HCT116 (cell line): Measurements from ENCODE around the gene AMOTL2.

Source experiments
- CTCF ChIP-seq, 3 experiments: fragments of 200-600 bp in 1 of 3; sonication (generic) in 1 of 3; IDR thresholded peaks in 2 of 3; conservative IDR thresholded peaks in 1 of 3; 2 replicates each; pipeline ENCODE4 v1.5.1; 2012 to 2017; ENCODE audit warnings: low read depth in 2 of 3, low read length in 2 of 3, antibody characterized with exemption in 1 of 3, borderline replicate concordance in 1 of 3, control low read depth in 1 of 3, mild to moderate bottlenecking in 1 of 3, mixed read lengths in 1 of 3, mixed run types in 1 of 3, moderate library complexity in 1 of 3; ENCODE audit not compliant: insufficient read depth in 1 of 3
- EZH2 ChIP-seq: fragments of 200-600 bp; sonication (generic); IDR thresholded peaks from 2 replicates; pipeline ENCODE4 v1.6.1; 2017; ENCODE audit warnings: antibody characterized with exemption, mixed run types
- JUND ChIP-seq: IDR thresholded peaks from 2 replicates; pipeline ENCODE4 v1.6.1; 2012
- POLR2A ChIP-seq: IDR thresholded peaks from 2 replicates; pipeline ENCODE4 v1.7.0; 2011; ENCODE audit warnings: borderline replicate concordance; ENCODE audit not compliant: insufficient read depth, insufficient read length; ENCODE audit errors: extremely low read depth
- POLR2AphosphoS5 ChIP-seq: IDR thresholded peaks from 2 replicates; pipeline ENCODE4 v1.6.1; 2011; ENCODE audit warnings: mild to moderate bottlenecking, low read depth, low read length, moderate library complexity
- REST ChIP-seq: IDR thresholded peaks from 2 replicates; pipeline ENCODE4 v1.6.1; 2012; ENCODE audit warnings: low read depth

GRCh38 chr3:134338201-134338512 is 36.1 kb downstream of the AMOTL2 start:
- no peak for TF ChIP-seq POLR2A
- TF ChIP-seq POLR2AphosphoS5: no peak
- no peak for TF ChIP-seq CTCF (IDR thresholded peaks at IDR 0.05 in 2 of 3, conservative IDR thresholded peaks at IDR 0.05 in 1 of 3; ENCODE audit: borderline replicate concordance in 1 of 3, insufficient read depth in 1 of 3, low read depth in 2 of 3, low read length in 2 of 3)
- no peak for TF ChIP-seq EZH2
- no peak for TF ChIP-seq REST
- TF ChIP-seq JUND: no peak
